GM18867 (cell line): Measurements from ENCODE around the gene CRTAC1.

Experiments used
- ATAC-seq: cut with Tn5 transposase; IDR thresholded peaks from one replicate; pipeline ENCODE4 v1.9.1; 2021; ENCODE audit warnings: mild to moderate bottlenecking, moderate library complexity; ENCODE audit not compliant: unreplicated experiment

CRTAC1 gene

DNA sequence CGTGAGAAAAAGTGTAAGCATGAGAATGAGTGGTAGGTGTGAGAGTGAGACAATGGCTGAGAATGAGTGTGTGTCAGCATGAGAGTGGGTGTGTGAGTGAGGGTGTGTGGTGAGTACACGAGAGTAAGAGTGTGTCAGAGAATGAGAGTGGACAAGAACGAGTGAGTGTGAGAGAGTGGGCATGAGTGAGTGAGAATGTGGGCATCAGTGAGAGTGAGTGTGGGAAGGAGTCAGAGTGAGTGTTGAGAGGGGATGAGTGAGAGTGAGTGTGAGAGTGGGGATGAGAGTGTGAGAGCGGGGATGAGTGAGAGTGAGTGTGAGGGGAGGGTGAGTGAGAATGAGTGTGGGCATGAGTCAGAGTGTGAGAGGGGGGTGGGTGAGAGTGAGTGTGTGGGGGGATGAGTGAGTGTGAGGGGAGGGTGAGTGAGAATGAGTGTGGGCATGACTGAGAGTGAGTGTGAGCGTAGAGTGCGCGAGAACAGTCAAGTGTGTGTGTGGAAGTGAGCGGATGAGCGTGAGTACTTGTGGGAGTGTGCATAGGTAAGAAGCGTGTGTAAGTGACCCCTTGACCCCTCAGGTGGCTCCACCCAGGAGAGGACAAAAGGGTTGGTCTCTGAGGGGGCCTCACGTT lies 105.0 kb downstream of the CRTAC1 start:
- ATAC-seq = no peak

DNA sequence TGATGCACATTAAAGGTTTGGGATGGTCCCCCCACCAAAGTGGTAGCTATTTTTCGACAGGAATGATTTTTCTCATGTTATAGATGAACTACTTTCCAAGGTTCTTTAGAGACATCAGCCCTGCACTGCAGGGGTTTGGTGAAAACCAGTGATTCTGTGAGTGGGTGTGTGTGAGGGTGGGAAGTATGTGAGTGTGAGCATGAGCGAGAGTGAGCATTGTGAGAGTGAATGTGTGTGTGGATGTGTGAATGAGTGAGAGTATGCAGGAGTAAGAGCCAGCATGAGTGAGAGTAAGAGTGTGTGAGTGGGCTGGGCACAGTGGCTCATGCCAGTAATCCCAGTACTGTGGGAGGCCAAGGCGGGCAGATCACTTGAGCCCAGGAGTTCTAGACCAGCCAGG lies 105.7 kb downstream of the CRTAC1 start:
- ATAC-seq = no peak

DNA sequence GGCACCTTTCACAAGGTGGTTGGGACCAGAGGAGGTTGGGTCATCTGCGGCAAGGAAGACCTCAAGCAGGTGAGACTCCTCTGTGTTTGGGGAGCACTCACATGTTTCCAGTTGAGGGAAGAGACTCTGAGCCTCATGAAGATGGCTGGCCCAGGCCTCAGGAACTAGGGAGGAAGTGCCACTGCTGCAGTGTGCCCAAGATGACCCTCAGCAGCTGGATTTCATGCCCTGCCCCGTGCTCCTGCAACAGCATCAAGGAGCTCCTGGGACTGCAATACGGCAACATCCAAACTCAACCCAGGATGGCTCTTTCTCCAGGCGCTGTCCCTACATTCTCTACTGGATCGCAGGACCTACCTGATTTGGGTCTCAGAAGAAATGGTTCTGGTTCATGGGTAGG lies 106.9 kb downstream of the CRTAC1 start:
- ATAC-seq = no peak

DNA sequence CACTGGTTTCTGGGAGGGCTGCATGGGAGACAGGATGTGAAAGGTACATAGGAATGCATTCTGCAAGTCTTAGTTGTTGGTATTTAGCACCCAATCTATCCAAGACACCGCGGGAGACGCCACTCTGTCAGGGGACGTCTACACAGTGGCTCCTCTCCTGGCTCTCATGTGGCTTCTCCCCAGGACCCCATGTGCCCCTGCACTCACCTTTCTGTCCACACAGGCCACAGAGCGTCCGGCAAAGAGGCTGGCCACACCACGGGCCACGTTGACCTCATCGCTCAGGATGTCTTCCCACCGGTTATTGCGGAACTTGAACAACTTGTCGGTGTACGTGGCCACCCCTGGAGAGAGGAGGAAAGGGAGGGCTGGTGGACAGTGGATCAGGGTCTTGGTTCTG lies 107.4 kb downstream of the CRTAC1 start:
- no peak for ATAC-seq

DNA sequence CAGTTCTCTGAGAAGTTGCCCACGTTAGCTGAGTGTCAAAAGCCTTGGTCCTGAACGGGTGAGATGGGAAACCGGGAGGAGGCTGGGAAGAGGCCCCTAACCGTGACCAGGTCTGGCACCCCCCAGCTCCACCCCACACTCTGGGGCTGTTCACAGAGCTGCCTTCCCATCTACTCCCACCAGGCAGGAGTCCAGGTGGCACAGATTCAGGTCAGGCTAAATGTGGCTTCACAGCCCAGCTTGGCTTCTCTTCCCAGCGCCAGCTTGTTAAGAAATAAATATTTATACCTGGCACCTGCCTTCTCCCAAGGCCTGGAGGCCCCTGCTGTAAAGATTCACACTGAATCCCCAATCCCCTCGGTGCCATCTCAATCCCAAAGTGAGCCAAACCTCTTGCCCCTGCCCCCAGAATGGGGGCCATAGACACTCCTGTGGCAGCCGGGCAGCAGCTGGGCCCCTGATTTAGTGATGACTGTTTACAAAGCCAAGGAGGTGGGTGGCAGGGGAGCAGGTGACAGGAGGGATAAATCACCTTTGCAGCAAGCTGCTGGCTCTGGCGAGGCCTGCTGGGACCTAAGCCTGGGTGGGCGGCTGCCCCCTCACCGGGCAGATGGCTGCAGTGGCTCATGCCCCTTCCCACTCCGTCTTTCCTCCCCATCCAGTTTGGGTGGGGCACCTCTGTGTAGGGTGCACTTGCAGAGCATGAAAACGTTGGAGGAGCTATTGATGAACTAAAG lies 108.2 kb downstream of the CRTAC1 start:
- ATAC-seq = no peak

DNA sequence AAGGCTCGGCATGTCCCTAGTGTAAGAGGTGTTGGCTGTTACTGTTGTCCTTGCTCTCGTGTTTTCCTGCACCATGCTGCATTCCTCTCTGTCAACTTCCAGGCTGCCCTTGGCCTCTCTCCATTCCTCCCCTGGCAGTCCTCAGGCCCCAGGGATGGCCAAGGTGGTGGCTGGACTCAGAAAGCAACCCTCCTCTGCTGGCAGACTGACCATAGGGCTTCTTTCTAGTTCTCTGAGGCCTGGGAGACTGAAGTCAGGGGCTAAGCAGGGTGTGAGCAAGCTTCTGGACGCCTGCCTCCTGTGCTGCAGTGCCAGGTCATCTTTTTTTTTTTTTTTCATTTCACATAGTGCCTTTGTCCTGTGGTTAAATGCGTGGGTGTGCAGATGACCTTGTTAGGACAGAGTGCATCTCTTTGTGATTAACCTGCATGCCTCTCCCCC lies 108.8 kb downstream of the CRTAC1 start:
- ATAC-seq = no peak

DNA sequence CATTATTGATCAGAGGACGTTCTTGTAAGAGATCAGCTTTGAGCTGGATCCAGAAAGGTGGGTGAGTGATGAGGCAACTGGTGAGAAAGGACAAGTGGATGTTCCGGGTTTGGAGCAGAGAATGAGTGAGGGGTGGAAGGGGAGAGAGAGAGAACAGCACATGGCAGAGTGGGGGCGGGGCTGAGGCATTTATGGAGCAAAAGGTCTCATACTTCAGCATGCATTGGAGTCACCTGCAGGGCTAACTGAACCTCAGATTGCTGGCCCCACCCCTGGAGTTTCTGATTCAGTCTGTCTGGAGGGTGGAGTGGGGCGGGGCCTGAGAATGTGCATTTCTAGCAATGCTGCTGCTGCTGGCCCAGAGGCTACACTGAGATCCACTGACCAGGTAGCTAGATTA lies 109.6 kb downstream of the CRTAC1 start:
- no peak for ATAC-seq

DNA sequence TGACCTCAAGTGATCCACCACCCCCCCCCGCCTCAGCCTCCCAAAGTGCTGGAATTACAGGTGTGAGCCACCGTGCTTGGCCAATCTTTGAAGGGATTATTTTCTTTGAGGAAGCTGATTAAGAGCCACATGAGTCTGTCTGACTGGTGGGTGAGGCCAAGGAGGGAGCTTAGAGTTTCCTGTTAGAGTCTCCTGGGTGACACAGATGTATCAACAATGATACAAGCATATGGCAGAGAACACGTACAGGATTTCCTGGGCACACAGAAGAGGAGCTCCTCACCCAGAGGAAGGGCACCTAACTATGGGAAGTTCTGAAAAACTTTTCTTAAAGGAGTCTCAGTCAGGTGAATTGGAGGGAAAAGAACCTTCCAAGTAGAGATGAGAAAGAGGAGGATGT lies 111.4 kb downstream of the CRTAC1 start:
- no peak for ATAC-seq

DNA sequence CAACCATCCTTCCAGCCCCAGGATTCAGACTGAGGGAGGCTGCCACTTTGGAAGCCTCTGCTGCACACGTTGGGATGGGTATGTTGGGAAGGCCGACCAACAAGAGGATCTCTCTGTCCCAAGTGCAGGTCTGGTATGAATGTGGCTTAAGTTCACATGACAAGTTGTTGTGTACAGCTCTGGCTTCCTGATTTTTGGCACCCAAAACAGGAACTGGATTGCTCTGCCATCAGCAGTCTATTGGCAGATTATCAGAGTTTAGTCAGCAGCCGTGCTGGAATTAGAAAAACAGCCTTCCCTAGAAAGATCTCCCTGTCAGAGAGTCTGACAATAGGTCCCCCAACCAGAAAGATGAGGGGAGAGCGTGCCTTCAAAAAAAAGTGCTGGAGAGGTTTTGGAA lies 113.8 kb downstream of the CRTAC1 start:
- ATAC-seq = no peak

DNA sequence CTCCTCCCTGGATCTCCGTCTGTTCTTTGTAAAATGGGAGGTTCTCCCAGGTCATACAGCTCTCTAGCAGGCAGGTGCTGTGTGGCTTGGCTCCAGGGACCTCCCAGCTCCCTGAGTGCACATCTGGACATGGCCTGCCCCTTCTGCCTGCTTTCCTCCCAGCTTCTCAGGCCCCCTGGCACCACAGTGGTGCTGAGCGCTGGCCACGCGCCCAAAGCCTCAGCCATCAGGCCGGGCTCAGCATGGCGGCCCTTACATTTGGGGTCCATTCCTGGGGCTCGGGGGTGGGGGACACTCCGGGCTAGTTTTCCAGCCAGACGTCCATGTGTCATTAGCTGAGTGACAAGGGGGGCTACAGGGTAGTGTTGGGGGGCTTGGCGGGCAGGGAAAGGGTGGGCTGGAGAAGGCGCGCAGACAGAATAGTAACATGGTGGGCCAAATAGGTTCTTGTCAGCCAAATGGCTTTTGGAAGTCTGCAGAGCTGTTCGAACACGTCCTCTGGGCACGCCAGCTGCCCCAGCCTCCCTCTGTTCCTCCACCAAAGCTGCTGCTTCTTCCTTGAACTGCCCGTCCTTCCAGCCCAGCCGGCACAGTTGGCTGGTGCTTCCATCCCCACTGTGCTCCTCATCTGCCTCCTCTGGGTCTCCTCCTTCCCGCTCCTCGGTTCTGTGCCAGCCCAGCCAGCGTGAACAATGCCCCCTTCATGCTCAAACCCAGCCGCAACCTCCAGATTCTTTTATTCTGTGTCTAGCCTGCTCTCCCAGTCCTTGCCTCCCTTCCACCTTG lies 114.9 kb downstream of the CRTAC1 start:
- ATAC-seq = no peak

DNA sequence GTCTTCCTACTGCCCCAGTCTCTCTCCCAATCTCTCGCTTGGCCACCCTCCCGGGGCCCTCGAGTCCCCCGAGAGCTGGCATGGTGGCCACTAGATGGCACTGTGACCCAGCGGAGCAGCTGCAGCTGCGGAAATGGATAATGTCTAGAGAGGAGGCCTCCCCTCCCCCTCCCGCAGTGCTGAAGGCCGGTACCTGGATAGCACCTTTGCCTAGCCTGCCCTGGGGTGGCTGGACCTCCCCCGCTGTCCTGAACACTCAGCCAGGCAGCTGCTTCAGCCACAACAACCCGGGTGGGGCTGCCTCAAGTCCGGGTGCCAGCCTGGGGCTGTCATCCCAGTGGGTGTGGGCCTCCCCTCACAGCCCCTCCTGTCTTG lies 115.6 kb downstream of the CRTAC1 start:
- ATAC-seq = peak; percentile 83

DNA sequence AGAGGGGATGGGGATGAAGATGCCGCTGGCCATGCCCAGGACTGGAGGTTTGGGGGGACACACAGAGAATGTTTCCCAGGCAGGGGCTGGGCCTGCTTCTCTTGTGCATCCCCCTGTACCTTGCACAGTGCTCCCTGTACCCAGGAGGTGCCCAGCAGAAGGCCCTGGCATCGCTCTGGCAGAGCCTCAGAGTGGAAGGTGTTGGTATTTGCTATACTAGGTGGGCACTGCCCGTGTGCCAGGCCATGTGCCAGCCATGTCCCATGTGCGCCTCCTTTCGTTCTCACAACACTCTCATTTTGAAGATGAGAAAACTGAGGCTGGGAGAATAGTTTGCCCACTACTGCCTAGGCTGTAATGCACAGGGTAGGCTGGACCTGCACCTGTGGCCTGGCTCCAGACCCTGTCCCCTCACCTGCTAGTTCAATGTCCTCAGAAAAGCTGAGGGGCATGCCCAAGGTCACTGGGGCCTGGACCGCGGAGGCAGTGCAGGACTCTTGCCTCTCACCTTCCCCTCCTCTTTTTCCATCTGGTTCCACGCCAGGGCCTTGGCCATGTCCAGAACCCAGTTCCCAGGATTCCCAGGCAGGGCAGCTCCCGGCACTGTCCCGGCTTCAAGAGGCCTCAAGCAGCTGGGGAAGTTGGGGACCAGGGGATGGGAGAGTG lies 116.1 kb downstream of the CRTAC1 start:
- no peak for ATAC-seq

DNA sequence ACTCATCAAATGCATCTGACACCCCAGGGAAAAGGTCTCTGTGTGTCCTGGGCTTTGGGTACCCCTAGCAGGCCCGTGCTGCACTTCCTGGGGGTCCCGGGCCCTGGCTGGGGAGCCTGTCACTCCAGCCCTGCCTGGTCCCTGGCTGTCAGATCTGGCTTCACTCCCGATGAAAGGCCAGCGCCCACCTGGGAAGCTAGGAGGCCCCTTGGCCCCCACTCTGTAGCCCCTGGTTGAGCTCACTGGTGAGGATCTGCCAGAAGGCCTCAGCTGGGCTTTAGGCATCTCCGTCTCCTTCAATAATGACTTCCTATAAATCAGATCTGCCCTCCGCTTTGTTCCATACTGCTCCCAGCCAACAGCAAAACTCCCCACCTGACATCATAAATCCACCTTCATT lies 116.8 kb downstream of the CRTAC1 start:
- ATAC-seq = no peak

DNA sequence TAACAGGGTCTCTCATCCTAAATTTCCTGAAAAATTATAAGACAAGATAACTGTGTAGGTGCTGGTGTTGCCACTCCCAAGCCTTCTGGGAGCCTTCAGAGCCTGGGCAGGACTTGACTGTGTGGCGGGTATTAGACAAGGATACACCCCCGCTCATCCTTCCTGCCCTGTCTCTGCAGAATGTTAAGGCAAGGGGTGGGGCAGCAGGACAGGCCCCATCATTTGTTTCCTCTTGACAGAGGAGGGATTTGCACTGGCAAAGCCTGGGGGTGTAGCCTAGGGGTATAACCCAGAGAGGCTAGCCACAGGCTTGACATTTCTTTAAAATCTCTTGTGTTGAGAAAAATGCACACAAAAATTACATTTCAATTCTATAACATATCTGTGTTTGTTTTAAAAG lies 117.2 kb downstream of the CRTAC1 start:
- ATAC-seq = no peak

DNA sequence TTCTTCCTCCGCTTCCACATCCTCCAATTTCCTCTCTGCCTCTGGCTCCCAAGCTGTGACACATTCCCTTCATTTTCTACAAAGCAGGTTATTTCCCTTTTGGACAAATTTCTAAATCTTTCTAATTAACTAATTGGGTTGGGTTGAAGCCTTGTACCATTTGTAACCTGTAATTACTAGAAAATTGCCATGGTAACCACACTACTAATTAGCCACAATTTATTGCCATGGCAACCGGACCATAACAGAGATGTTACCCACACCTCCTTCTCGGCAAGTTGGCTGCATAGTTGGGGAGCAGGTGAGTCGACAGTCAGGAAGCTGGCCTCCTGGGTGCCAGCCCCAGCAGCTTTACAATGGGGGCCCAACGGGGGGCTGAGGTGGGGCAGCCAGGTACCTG lies 119.2 kb downstream of the CRTAC1 start:
- ATAC-seq = no peak

DNA sequence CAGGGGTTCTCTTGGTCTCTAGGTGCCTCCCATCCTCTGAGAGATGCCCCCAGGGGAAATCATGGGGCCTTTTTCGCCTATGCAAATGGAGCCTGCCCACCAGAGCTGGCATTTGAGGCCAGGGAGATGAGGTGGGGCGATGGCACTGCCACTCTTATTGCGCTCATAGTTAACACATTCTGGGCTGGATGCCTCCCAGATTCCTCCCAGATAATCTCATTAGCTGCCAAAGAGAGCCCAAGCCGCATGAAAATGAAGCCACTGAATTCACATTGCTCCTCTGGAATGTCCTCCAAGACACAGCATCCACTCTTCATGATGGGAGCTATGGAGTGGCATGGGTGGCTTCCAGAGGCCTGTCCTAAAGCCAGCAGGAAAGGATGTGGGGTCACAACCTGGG lies 119.8 kb downstream of the CRTAC1 start:
- no peak for ATAC-seq

DNA sequence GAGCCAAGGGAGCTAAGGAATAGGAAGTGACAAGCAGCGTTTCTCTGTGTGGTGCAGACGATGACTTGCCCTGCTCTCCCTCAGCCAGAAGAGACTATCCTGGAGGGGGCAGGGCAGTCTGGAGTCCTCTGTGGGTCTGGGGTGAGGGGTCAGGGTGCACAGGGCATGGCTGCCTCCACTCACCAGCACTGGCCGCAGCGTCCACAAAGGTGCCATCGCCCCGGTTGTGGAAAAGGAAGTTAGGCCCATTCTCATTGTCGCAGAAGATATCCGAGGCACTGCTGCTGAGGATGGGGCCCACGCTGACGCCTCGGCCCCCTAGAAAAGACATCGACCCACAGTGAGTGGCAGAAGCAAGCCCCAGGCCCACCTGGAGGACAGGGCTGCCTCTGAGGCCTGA lies 122.6 kb downstream of the CRTAC1 start:
- no peak for ATAC-seq

DNA sequence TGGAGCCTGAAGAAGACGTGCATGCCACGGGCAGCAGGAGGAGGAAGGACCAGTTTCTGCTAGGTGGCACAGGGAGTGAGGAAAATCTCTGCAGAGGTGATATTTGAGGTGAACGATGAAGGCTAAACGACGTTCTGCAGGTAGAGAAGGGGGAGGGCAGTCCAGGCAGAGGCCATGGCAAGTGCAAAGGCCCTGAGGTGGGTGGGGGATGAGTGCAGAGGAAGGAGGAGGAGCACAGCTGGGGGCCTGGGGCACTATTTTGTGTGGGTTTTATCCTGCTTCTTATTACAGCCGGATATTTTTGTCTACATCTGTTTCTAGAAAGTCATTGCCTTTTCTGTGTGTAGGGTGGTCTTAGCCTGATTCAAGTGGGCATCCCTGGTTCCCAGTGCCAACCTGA lies 123.2 kb downstream of the CRTAC1 start:
- ATAC-seq = no peak

DNA sequence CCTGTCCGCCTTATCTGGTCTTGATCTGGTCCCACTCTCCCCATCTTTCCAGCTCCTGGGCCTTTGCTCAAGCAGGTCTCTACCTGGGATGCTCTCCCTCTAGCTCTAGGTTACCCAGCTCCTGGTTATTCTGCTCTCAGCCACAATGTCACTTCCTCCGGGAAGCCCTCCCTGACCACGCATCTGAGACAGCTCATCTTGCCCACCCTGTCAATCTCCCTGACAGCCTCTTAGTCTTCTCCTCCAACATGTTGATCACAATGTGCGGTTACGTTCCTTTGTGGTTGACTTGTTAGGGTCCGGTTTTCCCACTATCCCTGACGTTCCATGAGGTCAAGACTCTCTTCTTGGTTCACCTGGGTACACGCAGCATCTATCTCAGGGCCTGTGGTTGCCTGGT lies 125.1 kb downstream of the CRTAC1 start:
- no peak for ATAC-seq

DNA sequence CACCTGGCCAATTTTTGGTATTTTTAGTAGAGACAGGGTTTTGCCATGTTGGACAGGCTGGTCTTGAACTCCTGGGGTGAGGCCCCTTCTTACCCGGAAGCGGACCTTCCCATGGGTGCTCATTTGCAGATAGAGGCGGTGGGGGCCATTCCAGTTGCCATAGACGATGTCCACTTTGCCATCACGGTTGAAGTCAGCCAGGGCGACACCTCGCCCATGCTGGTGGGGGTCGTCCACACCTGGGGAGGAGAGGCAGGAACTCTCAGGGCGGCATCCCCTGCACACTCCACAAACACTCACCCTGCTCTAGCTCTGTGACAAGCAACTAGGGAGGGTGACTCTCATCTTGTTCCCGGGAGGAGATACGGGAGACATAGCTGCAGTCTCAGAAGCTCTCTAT lies 125.8 kb downstream of the CRTAC1 start:
- no peak for ATAC-seq

DNA sequence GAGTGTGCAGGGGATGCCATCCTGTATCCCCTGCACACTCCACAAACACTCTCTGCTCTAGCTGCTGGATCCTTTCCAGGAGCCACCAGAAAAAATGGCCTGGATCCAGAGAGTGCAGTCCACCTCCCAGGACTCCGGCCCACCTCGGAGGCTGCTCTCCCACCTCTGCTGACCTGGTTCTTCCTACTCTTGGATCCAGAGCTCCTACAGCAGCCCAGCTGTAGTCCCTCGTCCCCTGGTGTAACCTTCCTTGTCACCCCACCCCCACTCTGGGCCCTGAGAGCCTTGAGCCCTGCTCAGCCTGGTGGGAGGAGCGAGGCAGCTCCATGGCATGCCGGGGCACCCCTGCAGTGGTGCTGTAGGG lies 126.4 kb downstream of the CRTAC1 start:
- ATAC-seq = no peak
